ENCODE results near the gene CHCHD3.

CHCHD3 gene

GRCh38 chr7:132785870-132786269, 296.0 kb downstream of the CHCHD3 start:
- FAIRE-seq (no peak), DNase-seq (ENCODE audit: insufficient read length, low spot score) (no peak)

GRCh38 chr7:132784406-132784805, 297.5 kb downstream of the CHCHD3 start:
- DNase-seq (ENCODE audit: insufficient read length, low spot score) (no peak), FAIRE-seq (no peak)

DNA sequence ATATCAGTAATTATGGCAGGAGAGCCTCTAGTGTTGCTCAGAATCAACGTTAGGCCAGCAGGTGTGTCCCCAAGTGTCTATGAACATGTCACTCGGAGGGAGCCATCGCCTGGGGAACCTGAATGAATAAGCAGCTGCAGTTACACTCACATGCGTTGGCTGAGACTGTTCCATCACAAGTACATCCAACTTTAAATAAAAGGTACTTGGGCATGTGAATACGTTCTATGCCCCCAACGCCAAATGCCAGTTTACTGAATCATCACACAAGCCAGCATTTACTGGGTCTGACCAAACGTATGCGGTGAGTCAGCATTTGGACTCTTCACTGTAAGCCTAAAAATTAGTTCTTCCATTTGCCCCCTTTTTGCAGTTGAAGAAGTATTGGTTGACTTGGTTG, 298.1 kb downstream of the CHCHD3 start:
- FAIRE-seq (no peak), DNase-seq (ENCODE audit: insufficient read length, low spot score) (no peak)

- FAIRE-seq (no peak), DNase-seq (ENCODE audit: insufficient read length, low spot score) (no peak)
Measured at GRCh38 chr7:132782777-132783640, 298.9 kb downstream of the CHCHD3 start.

GRCh38 chr7:132780822-132781221, 301.1 kb downstream of the CHCHD3 start:
- no peak for FAIRE-seq

DNA sequence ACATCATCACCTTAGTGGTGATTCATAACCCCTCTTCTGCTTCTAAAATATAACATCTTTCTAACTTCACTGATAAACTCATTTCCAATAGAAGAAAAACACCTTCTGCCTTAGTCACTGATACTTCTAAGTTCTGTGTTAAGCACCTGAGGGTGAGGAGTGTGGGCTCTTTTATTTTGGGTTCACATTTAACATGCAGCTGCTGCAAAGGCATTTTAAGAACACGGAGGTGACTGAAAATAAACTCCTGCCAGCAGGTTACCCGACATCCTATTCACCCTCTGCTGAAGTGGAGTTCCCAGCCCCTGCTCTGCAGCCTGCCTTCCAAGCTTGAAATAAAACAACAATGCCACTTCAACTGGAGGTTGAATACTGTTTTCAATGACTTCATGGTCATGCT, 302.7 kb downstream of the CHCHD3 start:
- DNase-seq (ENCODE audit: insufficient read length, low spot score) = no peak
- no peak for FAIRE-seq

More at GRCh38 chr7:132780822-132781221, 301.1 kb downstream of the CHCHD3 start:
- no peak for DNase-seq (ENCODE audit: insufficient read length, low spot score)

- no peak for DNase-seq (ENCODE audit: insufficient read length, low spot score)
- FAIRE-seq = no peak
Measured at GRCh38 chr7:132778761-132779160, 303.1 kb downstream of the CHCHD3 start.

DNA sequence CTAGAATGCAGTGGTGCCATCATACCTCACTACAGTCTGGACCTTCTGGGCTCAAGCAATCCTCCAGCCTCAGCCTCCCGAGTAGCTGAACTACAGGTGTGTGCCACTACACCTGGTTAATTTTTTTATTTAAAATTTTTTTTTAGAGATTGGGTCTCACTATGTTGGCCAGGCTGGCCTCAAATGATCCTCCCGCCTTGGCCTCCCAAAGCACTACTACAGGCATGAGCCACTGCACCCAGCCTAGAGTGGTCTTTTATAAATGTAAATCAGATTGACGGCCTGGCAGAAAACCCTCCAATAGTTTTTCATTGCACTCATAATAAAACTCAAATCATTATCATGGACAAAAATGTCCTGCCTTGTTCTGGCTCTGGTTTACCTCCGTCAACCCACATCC, 303.9 kb downstream of the CHCHD3 start:
- DNase-seq (ENCODE audit: insufficient read length, low spot score) = no peak
- no peak for FAIRE-seq

- FAIRE-seq (no peak), DNase-seq (ENCODE audit: insufficient read length, low spot score) (no peak)
Measured at GRCh38 chr7:132777414-132777813, 304.5 kb downstream of the CHCHD3 start.

GRCh38 chr7:132776048-132776620, 305.8 kb downstream of the CHCHD3 start:
- FAIRE-seq (no peak), DNase-seq (ENCODE audit: insufficient read length, low spot score) (no peak)

- FAIRE-seq (no peak), DNase-seq (ENCODE audit: insufficient read length, low spot score) (no peak)
Measured at GRCh38 chr7:132773527-132773956, 308.3 kb downstream of the CHCHD3 start.

- FAIRE-seq (no peak), DNase-seq (ENCODE audit: insufficient read length, low spot score) (no peak)
Measured at GRCh38 chr7:132771301-132771730, 310.6 kb downstream of the CHCHD3 start.

- DNase-seq (ENCODE audit: insufficient read length, low spot score) = no peak
- no peak for FAIRE-seq
Measured at GRCh38 chr7:132770055-132770454, 311.8 kb downstream of the CHCHD3 start.

- DNase-seq (ENCODE audit: insufficient read length, low spot score) (no peak), FAIRE-seq (no peak)
Measured at GRCh38 chr7:132769280-132769679, 312.6 kb downstream of the CHCHD3 start.

DNA sequence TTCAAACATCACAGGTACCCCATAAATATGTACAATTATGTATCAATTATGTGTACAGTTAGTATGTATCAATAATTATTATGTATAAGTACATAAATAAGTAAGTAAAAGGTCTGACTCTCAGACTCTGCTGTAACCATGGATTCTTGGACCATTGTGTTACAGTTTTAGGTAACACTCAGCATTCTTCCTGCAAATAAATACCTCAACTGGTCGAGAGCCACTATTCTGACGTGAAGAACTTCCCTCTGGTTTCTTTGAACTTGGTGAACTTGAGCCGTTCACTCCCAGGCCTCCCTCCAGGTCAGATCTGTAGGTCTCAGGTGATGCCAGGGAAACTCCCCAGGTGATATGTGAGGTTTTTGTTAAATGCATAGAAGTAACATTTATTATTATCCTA, 313.8 kb downstream of the CHCHD3 start:
- FAIRE-seq = no peak

DNA sequence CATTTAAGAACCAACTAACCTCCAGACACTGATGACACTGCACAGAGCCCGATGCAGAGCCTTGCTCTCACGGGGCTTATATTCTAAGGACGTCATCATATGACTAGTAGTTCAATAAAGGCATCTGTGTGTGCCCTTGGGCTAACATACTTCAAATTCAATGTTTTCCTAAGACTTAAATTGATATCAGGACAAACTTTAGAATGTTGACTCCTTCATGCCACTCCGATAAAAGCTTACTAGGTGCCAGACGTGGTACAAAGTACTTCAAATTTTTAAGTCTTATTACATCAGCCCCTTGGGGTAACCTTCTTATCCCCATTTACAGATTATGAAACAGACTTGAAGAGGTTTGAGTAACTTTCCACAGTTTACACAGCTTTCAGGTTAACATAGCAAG, 314.5 kb downstream of the CHCHD3 start:
- DNase-seq (ENCODE audit: insufficient read length, low spot score) (no peak), FAIRE-seq (no peak)

More for the DNA sequence above, 313.8 kb downstream of the CHCHD3 start:
- no peak for DNase-seq (ENCODE audit: insufficient read length, low spot score)

GRCh38 chr7:132766660-132767059, 315.2 kb downstream of the CHCHD3 start:
- DNase-seq (ENCODE audit: insufficient read length, low spot score) (no peak), FAIRE-seq (no peak)

GRCh38 chr7:132765861-132766260, 316.0 kb downstream of the CHCHD3 start:
- DNase-seq (ENCODE audit: insufficient read length, low spot score) (no peak), FAIRE-seq (no peak)

GRCh38 chr7:132764762-132765161, 317.1 kb downstream of the CHCHD3 start:
- FAIRE-seq (no peak), DNase-seq (ENCODE audit: insufficient read length, low spot score) (no peak)

DNA sequence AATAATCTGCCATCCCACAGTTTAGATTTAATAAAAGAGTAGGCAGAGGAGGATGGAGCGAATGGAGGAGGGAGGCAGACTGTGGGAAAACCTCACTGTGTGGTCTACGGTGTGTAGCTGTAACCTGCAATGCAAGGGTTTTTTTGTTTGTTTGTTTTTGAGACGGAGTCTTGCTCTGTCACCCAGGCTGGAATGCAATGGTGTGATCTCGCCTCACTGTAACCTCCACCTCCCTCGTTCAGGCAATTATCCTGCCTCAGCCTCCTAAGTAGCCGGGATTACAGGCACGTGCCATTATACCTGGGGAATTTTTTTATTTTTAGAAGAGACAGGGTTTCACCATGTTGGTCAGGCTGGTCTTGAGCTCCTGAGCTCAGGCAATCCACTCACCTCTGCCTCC, 321.0 kb downstream of the CHCHD3 start:
- DNase-seq (ENCODE audit: insufficient read length, low spot score) (no peak), FAIRE-seq (no peak)

- no peak for FAIRE-seq
- DNase-seq (ENCODE audit: insufficient read length, low spot score) = no peak
Measured at GRCh38 chr7:132760244-132760623, 321.7 kb downstream of the CHCHD3 start.
